DMS 273 treated with DMSO at 0.1 percent for 48 hours (cell line): ENCODE data around the gene FBXL5.

Source experiments
- DNase-seq: peaks from one replicate; lab custom pipeline; 2025; lab: John Stamatoyannopoulos, UW

Gene FBXL5, protein sequence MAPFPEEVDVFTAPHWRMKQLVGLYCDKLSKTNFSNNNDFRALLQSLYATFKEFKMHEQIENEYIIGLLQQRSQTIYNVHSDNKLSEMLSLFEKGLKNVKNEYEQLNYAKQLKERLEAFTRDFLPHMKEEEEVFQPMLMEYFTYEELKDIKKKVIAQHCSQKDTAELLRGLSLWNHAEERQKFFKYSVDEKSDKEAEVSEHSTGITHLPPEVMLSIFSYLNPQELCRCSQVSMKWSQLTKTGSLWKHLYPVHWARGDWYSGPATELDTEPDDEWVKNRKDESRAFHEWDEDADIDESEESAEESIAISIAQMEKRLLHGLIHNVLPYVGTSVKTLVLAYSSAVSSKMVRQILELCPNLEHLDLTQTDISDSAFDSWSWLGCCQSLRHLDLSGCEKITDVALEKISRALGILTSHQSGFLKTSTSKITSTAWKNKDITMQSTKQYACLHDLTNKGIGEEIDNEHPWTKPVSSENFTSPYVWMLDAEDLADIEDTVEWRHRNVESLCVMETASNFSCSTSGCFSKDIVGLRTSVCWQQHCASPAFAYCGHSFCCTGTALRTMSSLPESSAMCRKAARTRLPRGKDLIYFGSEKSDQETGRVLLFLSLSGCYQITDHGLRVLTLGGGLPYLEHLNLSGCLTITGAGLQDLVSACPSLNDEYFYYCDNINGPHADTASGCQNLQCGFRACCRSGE

DNA sequence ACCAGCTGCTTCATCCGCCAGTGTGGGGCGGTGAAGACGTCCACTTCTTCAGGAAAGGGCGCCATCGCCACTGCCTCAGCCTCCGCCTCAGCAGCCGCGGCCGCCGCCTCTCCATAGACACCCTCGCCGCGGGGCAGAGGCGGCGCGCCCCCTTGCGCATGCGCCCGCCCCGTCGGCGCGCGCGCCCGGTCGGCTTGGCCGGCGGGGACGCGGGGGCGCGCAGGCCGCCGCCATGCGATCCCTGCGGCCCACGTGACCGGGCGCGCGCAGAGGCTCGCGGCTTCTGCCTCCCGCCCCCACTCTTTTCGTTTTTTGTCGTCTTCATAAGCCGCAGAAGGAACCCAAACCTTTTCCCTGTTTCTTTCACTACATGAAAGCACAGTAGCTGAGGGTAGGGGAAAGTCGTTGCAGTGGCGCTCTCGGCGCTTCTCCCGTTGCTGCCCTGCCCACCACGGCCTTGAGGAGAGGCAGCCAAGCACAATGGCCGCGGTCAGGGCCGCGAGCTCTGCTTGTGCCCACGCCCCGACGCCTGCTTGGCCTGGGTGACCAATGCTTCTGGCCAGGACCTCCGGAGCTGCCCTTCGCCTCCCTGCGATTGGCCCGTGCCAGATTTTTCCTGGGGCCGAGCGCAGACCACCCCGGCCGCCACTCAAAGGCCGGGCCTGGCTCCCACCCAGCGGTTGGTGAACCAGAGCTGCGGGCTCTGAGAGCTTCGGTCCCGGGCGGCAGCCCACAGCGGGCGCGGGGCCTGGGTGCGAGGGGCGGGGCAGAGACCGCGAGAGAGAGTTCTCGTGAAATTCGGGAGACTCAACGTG is at the start of gene FBXL5:
Gene FBXL5, minus strand, starts transcription at position 135 of the 815 bp plus-strand sequence. Its CDS starts 70 bp downstream, at position 65.
- peak; percentile 28 for DNase-seq

DNA sequence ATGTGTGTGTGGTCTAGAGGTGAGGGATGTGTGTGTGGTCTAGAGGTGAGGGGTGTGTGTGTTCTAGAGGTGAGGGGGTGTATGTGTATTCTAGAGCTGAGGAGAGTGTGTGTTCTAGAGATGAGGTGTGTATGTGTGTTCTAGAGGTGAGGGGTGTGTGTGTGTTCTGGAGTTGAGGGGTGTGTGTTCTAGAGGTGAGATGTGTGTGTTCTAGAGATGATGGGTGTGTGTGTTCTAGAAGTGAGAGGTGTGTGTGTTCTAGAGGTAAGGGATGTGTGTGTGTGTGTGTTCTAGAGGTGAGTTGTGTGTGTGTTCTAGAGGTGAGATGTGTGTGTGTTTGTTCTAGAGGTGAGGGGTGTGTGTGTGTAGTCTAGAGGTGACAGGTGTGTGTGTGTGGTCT is 49.0 kb upstream of the FBXL5 start:
- no peak for DNase-seq

DNA sequence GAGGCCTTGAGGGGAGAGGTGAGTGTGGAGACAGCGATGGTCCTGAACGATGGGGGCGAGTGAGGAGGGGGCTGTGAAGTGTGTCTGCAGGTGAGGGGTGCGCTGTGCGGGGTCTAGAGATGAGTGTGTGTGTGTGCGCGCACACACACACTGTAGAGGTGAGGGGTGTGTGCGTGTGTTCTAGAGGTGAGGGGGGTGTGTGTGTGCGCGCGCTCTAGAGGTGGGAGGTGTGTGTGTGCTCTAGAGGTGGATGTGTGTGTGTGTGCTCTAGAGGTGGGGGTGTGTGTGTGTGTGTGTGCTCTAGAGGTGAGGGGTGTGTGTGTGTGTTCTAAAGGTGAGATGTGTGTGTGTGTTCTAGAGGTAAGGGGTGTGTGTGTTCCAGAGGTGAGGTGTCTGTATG is 48.3 kb upstream of the FBXL5 start:
- no peak for DNase-seq

DNA sequence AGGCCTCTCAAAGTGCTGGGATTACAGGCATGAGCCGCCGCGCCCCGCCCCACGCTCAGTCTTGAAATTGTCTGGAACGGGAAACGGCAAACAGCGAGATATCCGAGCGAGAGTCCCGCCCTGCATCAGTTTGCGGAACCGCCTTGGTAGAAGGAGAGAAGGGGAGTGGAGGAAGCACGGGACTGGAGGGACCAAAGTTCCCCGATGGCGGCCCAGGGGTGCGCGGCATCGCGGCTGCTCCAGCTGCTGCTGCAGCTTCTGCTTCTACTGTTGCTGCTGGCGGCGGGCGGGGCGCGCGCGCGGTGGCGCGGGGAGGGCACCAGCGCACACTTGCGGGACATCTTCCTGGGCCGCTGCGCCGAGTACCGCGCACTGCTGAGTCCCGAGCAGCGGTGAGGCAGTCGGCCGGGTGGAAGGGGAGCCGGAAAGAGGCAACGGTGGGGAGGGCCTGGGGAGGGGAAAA is 47.8 kb upstream of the FBXL5 start, which contains the start of gene BST1:
Gene BST1, plus strand, starts transcription at position 125 of the 463 bp plus-strand sequence. Its CDS starts 80 bp downstream, at position 205.
- no peak for DNase-seq

DNA sequence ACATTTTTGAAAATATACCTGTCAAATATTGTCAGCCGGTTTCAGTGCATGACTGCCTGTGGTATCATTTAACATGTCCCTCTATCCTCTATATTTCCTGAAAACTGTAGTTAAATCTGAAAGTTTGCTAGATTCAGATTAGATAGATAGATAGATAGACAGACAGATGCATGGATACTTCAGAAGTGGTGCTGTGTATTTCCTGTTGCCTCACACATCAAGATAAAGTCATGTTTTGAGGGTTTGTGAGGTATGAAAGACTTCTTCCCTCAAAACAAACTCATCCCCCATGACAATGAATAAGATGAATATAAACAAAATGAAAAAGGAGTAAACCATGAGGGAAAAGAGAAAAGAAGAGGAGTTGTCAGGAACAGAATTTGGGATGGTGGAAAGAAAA is 41.7 kb upstream of the FBXL5 start:
- no peak for DNase-seq

DNA sequence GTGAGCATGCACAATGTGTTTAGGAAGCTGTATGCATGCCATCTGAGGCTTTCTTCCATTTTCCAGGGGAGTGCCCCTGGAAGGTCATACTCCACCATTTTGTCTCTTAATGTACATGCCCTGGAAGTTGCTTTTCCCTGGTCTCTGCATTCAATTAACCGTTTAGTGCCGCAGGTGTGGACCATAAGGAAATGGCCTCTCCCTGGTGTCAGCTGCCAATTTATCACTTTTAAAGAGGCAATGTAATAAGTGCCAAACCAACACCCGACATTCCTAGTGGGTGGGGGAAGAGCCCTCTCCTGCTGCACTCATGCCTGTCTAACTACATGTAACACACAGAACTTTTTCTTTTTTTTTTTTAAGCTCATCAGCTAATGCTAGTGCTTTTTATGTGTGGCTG is 40.6 kb upstream of the FBXL5 start:
- no peak for DNase-seq

DNA sequence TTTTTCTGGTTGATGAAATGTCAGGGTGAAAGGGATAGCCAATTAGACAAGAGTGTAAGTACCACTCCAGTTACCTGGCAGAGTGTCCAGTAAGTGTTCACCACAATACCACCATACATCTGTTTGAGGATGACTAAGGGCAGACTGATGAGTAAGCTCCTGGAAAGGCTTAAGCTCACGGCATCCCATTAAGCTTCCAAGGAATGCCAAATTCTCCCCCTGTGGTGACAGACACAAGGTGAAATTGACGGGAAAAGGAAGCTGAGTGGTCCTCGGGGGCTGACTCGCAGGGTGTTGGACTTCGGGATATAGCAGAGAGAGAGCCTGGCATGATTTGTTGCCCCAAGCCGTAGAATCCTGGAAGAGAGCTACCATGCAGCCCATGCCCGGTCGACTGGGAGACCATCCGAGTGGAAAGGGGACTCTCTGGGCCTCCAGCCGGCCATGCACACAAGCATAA is 40.1 kb upstream of the FBXL5 start:
- DNase-seq = no peak

DNA sequence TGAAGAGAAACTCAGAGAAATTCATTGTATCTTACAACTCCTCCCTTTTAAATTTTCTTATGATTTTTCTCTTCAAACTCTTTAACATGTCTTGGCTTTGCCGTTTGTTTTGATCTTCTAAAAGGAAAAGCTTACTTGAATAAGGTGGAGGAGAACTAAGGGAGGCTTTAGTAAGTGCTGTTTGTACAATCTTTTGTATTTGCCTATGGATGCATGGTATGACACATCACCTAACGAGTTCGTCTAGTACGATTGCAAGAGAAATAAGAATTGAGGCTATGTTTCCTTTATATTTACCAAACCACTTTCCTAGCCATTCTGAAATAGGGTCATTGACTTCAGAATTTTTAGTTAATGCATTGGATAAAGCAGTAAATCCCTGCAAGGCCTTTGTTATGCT is 39.3 kb upstream of the FBXL5 start:
- no peak for DNase-seq

DNA sequence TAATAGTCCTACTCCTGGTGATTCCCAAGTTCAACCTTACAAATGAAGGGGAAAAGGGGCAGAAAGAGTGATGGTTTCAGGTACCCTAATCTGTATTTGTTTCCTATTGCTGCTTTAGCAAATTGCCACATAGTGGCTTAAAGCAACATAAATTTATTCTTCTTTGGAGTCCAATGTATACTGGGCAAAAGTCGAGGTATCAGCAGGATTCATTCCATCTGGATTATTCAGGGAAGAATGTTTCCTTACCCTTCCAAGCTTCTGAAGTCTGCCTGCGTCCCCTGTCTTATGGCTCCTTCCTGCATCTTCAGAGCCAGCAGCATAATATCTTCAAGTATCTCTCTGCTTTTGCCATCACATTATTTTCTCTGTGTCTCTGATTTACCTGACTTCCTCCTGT is 37.4 kb upstream of the FBXL5 start:
- no peak for DNase-seq

DNA sequence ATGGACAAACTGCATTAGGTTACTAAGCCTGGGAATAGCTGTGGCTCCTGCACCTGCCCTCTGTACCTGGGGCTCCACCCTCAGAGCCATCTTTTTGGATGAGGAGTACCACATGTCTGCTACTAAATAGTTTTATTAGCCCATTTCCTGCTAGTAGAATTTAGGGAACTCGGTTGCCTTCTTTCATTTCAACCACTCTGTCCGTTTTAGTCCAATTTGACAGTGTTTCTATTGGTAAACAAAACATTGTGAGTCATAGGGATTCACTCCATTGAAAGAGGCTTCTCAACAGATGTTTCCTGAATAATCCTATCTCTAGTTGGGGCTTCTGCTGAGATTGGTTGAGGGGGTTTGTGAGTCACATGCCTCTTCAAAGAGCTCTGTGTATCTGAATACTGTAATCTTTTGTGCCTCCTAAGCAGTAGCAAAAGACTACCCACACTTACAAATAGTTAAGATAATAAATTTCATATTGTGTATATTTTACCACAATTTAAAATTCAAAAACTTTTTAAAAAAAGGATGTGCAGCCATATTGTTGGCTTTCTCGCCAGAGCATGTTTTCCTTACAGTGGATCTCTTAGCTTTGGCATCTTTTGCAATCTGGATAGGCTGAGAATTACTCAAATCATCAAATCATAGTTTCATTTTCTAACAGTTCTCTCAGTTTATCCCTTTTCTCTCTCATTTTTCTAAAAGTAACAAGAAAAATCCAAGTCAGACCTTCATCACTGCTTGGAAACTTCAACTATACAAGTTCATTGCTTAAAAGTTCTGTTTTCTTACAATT is 36.4 kb upstream of the FBXL5 start:
- DNase-seq = no peak

DNA sequence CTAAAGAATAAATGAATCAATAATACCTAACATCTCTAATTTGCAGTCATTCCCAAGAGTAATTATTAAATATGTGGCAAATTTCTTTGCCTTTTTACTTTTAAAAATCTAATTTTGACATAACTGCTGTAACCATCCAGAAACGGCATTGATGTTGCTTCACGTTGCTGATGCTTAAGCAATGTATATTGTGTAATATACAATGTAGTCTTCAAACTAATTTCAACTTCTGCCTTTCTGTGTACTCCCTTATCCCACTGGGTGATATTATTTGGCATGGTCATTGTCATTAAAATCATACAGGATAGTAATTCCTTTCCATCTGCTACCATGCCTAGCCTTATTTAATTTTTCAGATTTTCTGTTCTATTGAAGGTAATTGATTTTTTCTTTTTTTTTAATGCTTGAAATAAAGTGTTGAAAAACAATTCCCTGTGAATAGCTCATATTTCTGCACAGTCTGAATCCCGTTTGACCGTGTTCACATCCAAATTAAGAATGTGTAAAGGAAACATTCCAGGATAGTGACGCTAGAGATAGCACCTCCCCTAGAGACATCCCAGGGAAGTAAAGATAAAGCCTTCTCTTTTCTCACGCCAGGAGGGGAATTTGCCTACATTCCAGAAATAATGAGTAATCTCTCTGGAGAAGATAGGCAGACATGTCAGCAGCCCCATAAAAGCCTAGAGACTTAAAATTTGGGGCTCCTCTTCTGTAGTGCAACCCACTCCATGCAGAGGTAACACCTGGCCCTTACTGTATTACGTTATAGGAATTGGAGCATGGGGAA is 35.1 kb upstream of the FBXL5 start:
- DNase-seq = no peak

DNA sequence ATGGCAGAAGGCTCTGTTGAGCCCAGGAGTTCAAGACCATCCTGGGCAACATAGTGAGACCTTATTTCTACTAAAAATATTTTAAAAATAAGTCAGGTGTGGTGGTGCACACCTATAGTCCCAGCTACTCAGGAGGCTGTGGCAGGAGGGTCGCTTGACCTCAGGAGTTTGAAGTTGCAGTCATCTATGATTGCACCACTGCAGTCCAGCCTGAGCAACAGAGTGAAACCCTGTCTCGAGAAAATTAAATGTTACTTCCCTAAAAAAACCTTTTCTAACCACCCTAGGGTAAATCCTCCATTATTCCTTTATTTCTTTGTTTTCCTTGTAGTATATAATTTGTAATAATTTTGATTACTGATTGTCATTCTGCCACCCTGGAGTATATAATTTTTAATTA is 34.4 kb upstream of the FBXL5 start:
- DNase-seq = no peak

DNA sequence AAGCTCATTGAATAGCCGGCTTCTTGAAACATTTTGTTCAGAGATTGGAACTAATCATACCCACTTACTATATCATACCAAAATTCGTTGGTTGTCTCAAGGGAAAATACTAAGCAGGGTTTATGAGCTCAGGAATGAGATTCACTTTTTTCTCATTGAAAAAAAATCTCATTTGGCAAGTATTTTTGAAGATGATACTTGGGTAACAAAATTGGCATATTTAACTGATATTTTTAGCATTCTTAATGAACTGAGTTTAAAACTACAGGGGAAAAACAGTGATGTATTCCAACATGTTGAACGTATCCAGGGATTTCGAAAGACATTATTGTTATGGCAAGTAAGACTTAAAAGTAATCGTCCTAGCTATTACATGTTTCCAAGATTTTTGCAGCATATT is 32.9 kb upstream of the FBXL5 start:
- no peak for DNase-seq

DNA sequence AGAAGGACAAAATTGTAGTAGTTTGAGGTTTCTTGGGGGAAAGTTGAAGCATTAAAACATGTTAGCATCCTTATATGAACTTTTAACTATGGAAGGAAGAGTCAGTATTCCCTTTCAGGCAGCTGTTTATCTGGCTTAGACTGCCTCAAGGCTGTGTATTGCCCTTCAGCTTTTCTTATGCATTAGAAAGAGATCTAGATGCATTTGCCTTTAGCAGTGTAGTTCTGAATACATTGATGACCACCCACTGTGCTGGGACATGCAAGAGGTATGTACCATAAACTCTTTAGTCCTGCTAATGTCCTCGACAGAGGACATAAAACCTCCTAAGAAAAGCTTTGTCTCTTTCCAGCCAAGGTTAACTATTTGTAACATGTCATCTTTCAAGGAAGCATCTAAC is 29.3 kb upstream of the FBXL5 start:
- no peak for DNase-seq

DNA sequence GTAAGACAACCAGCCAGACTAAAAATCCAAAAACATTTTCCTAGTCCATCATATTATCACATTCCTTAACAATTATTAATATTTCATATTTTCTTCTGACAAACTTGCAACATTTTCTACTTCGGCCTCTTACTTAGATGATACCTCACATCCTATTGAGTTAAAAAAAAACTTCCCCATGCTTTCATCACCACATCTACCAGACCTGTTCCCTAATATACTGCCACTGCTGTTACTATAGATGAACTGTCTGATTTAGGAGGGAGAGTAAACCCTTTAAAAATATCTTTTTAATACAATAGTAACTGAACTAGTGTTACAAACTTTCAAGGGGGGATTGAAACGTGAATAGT is 28.0 kb upstream of the FBXL5 start:
- DNase-seq = no peak

DNA sequence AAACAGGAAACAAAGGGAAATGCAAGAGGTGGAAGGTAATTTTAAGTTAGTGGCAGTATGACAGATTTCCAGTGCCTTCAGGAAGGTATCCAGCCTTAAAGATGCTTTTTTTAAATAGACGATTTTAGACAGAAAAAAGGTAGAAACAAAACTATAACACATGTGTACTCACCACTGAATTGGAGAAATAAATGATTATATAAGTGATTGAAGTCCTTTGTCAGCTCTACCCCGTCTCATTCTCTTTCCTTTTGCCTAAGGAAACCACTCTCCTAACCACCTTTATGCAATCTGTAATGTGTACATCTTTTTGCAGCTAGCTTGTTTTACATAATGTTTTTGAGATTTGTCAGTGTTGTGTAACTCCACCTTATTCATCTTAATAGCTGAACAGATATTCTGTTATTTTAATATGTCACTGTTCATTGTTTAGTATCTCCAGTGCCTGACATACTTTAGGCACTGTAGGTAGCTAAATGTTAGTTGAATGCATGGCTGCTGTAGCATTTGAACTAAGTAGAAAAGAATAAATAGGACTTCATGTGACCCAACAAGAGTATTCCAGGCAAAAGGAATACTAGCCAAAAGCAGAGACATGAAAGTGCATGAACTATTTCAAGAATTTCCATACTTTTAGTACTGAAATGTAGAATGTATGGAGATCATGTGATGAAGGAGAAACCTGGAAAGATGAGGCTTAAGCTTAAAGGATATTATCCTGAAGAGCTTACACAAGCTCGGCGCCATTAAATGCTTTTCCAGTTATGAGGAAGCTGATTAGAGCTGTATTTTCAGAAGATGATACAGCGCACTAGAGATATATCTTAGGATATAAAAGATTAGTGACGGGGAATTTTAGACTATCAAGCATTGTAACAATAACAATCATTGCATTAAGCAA is 27.3 kb upstream of the FBXL5 start:
- no peak for DNase-seq

DNA sequence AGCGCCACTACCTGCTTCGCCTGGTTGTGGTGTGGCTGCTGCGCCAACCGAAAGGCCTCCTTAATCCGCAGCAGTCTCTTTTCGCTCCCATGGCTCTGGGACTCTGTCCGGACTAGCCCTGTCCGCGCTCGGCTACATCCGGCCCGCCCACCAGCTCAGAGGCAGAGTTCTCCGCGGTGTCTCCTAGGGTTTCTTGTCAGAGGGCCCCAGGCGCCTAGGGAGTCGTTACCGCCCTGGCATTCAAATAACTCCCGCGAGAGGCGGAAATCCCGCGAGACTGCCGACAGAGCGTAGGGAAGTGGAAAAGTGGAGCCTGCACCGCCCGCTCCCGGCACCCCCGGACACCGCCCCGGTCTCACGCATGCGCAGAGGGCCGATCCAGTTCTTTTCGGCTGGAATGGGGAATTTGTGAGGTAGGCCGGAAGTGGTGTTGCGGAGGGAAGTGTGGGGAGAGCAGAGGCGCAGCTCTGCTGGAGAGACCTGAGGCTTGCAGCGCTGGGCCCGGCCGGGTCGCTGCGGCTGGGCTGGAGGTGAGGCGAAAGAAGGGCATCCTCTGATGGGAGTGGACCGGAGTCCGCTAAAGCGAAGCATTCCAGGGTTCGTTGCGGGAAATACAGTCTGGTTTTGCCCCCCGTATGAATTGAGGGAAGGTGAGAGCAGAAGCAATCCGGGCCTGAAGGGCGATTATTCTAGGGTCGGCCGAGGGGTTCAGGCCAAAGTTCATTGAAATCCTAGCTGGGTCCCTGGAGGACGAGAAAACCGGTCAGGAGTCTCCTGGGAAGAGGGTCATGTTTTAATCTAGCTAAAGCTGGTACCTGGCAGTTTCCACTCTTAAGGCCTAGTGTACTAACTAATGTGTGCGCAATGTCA is 26.4 kb upstream of the FBXL5 start, which contains the start of gene FAM200B:
Gene FAM200B, plus strand, starts transcription at position 456 of the 870 bp plus-strand sequence. CDS start 5,151 bp downstream, outside the sequence.
- peak; percentile 85 for DNase-seq

DNA sequence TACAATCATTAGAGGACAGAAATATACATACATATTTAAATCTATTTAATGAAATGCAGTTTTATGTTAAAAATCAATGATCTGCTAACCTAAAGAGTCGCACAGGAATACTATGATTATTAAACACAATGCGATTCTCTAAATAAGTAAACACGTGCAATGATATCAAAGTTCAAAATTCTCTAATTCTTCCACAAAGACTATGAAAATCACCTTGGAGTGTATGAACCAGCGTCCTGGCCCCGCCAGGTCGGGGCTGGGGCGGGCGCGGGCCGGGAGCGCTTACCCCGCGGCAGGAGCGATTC is 25.9 kb upstream of the FBXL5 start:
- no peak for DNase-seq

DNA sequence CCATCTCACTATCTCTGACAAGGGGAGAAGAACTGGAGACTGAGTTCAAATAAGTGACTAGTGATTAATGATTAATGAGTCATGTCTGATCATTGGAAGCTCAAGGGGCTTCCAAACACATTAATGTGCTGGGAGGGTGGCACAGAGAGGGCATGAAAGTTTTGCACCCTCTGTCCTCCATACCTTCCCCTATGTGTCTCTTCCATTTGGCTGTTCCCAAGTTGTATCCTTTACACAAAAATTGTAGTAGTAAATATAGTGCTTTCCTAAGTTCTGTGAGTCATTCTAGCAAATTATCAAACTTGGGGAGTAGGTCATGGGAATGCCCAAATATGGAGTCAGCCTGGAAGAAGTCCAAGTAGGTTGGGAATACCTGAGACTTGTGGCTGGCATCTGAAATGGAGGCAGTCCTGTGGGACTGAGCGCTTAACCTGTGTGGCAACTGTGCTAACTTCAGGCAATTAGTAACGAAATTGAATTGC is 22.4 kb upstream of the FBXL5 start:
- DNase-seq = no peak
